ENCODE data around the gene RUFY3.

GRCh38 chr4:70754990-70755688 lies 33.4 kb downstream of the RUFY3 start:
- TF ChIP-seq CTCF (IDR thresholded peaks at IDR 0.05; ENCODE audit: insufficient read depth, low read length) = no peak
- TF ChIP-seq REST (IDR thresholded peaks at IDR 0.05; ENCODE audit: insufficient replicate concordance, low read depth) = no peak
